GM12878 (cell line): Measurements from ENCODE around the gene CDK5R1. TPM values are rescaled to one million over a fixed set of nuclear protein-coding genes. Genes with fewer than 3 reads are reported as not detected.
A peak's percentile ranks its signal among the peaks of the same experiment; 100 is the strongest.

ENCODE experiments used
- ATF3 ChIP-seq: IDR thresholded peaks from 2 replicates; pipeline ENCODE4 v1.6.1; 2011; ENCODE audit warnings: low read depth, mild to moderate bottlenecking, low read length, moderate library complexity, borderline replicate concordance; ENCODE audit errors: extremely low read depth
- BCL3 ChIP-seq: IDR thresholded peaks from 2 replicates; pipeline ENCODE4 v1.6.1; 2011; ENCODE audit warnings: borderline replicate concordance, low read depth, mild to moderate bottlenecking, moderate library complexity, low read length; ENCODE audit not compliant: insufficient read depth, poor library complexity, severe bottlenecking
- BRCA1 ChIP-seq: IDR thresholded peaks from 2 replicates; pipeline ENCODE4 v1.6.1; 2011; ENCODE audit warnings: low read depth, low read length, improper control_type of control experiment
- CBX5 ChIP-seq: sonication (generic); IDR thresholded peaks from 2 replicates; pipeline ENCODE4 v1.6.1; 2016; ENCODE audit warnings: low read depth, moderate library complexity, mild to moderate bottlenecking, inconsistent platforms
- CEBPB ChIP-seq, 2 experiments: fragments of 150-350 bp in 1 of 2; IDR thresholded peaks; 2 replicates each; pipeline ENCODE4 v1.6.1; 2012 to 2014; ENCODE audit warnings: low read depth in 2 of 2, low read length in 2 of 2, borderline replicate concordance in 1 of 2, inconsistent platforms in 1 of 2
- CHD1 ChIP-seq: IDR thresholded peaks from 2 replicates; pipeline ENCODE4 v1.6.1; 2012; ENCODE audit warnings: low read depth, low read length, improper control_type of control experiment
- CHD4 ChIP-seq: fragments of 200-600 bp; sonication (generic); IDR thresholded peaks from 2 replicates; pipeline ENCODE4 v1.6.1; 2016; ENCODE audit warnings: mild to moderate bottlenecking
- CTCF ChIP-seq, 3 experiments: IDR thresholded peaks in 2 of 3; conservative IDR thresholded peaks in 1 of 3; 2 replicates each; pipeline ENCODE4 v1.5.1; 2011; ENCODE audit warnings: low read depth in 3 of 3, low read length in 3 of 3, mild to moderate bottlenecking in 3 of 3, control low read depth in 2 of 3, moderate library complexity in 2 of 3, inconsistent platforms in 1 of 3, mixed read lengths in 1 of 3; ENCODE audit not compliant: control insufficient read depth in 2 of 3, insufficient read depth in 1 of 3; ENCODE audit errors: extremely low read depth in 1 of 3
- EED ChIP-seq: sonication (generic); IDR thresholded peaks from 2 replicates; pipeline ENCODE4 v1.6.1; 2016; ENCODE audit warnings: antibody characterized with exemption, low read depth
- MTA2 ChIP-seq: fragments of 450-650 bp; IDR thresholded peaks from 2 replicates; pipeline ENCODE4 v1.6.1; 2016; ENCODE audit warnings: low read depth, mild to moderate bottlenecking, moderate library complexity
- NKRF ChIP-seq: fragments of 450-650 bp; conservative IDR thresholded peaks from 2 replicates; pipeline ENCODE4 v1.6.1; 2017; ENCODE audit warnings: mild to moderate bottlenecking, moderate library complexity
- NRF1 ChIP-seq: conservative IDR thresholded peaks from 2 replicates; pipeline ENCODE4 v1.6.1; 2011; ENCODE audit warnings: mild to moderate bottlenecking, low read depth, low read length, improper control_type of control experiment
- RB1 ChIP-seq: fragments of 450-650 bp; formaldehyde crosslinking; IDR thresholded peaks from 2 replicates; pipeline ENCODE4 v1.6.1; 2017; ENCODE audit warnings: mild to moderate bottlenecking, borderline replicate concordance
- RELA ChIP-seq: fragments of 450-650 bp; IDR thresholded peaks from 2 replicates; pipeline ENCODE4 v1.8.0; 2014; ENCODE audit warnings: borderline replicate concordance; ENCODE audit not compliant: partially characterized antibody
- RFX5 ChIP-seq: IDR thresholded peaks from 2 replicates; pipeline ENCODE4 v1.6.1; 2011; ENCODE audit warnings: low read depth, low read length, improper control_type of control experiment
- SIX5 ChIP-seq: IDR thresholded peaks from 2 replicates; pipeline ENCODE4 v1.6.1; 2011; ENCODE audit warnings: mild to moderate bottlenecking, low read depth, low read length, moderate library complexity; ENCODE audit not compliant: severe bottlenecking
- SMAD5 ChIP-seq: IDR thresholded peaks from 2 replicates; pipeline ENCODE4 v1.6.1; 2016; ENCODE audit warnings: antibody characterized with exemption, low read depth
- SMC3 ChIP-seq: IDR thresholded peaks from 2 replicates; pipeline ENCODE4 v1.6.1; 2011; ENCODE audit warnings: low read length, improper control_type of control experiment, borderline replicate concordance
- SREBF2 ChIP-seq: IDR thresholded peaks from 2 replicates; pipeline ENCODE4 v1.6.1; 2012; ENCODE audit warnings: mild to moderate bottlenecking, low read length
- TARDBP ChIP-seq: IDR thresholded peaks from 2 replicates; pipeline ENCODE4 v1.6.1; 2016; ENCODE audit warnings: borderline replicate concordance
- ZNF622 ChIP-seq: fragments of 450-650 bp; IDR thresholded peaks from 2 replicates; pipeline ENCODE4 v1.6.1; 2017; ENCODE audit warnings: mild to moderate bottlenecking, inconsistent platforms
- polyA plus RNA-seq, 11 experiments: library from polyadenylated mRNA; depleted of rRNA in 4 of 11; unstranded in 6 of 11; stranded (reverse) in 5 of 11; fragments of >200 nt; fragmentation: Nextera tagmentation in 4 of 11; fragmentation: Illumina TruSeq in 1 of 11; extraction: Ambion mirVana in 4 of 11; extraction: Trizol in 1 of 11; gene quantifications; 1 replicate in 1 of 11; 2 replicates in 10 of 11; pipeline versions ENCODE4 v1.2.1 to v1.2.3, GENCODE V29; 2011 to 2016; ENCODE audit warnings: inconsistent platforms in 2 of 11, missing spikeins in 2 of 11, low read depth in 1 of 11
- total RNA-seq, 4 experiments: library from RNA; depleted of rRNA in 3 of 4; stranded (reverse); fragments of >200 nt in 3 of 4; fragmentation: Illumina TruSeq in 1 of 4; extraction: Trizol in 1 of 4; gene quantifications; 2 replicates each; pipeline versions ENCODE4 v1.2.1 to v1.2.3, GENCODE V29; 2013 to 2021
- TF ChIP-seq, protein P1 (sequence below): fragments of 450-650 bp; IDR thresholded peaks from 2 replicates; pipeline ENCODE4 v1.6.1; 2017; ENCODE audit warnings: low read depth, mild to moderate bottlenecking, moderate library complexity

The CDK5R1 gene
- total and polyA plus RNA-seq, 10 of the 15 experiments (the other 5 are each of a cell fraction or from before 2014, with no cell fraction given) = 1.1 to 28.3 (median 12.2) TPM

GRCh38 chr17:32516940-32517701 lies 30.3 kb downstream of the CDK5R1 start (continued):
- TF ChIP-seq BCL3 = no peak
- TF ChIP-seq SIX5 = no peak
- TF ChIP-seq CHD1 = no peak
- TF ChIP-seq BRCA1 = no peak
- no peak for TF ChIP-seq ATF3
- TF ChIP-seq TARDBP = no peak
- peak; percentile 50; the same call in 1 of the 2 replicates for TF ChIP-seq MTA2
- no peak for TF ChIP-seq RFX5
- TF ChIP-seq, protein P1, sequence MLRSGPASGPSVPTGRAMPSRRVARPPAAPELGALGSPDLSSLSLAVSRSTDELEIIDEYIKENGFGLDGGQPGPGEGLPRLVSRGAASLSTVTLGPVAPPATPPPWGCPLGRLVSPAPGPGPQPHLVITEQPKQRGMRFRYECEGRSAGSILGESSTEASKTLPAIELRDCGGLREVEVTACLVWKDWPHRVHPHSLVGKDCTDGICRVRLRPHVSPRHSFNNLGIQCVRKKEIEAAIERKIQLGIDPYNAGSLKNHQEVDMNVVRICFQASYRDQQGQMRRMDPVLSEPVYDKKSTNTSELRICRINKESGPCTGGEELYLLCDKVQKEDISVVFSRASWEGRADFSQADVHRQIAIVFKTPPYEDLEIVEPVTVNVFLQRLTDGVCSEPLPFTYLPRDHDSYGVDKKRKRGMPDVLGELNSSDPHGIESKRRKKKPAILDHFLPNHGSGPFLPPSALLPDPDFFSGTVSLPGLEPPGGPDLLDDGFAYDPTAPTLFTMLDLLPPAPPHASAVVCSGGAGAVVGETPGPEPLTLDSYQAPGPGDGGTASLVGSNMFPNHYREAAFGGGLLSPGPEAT = peak; percentile 67; the same call in 1 of the 2 replicates
- TF ChIP-seq CBX5 = no peak
- TF ChIP-seq EED = no peak; the same call in 1 of the 2 replicates
- TF ChIP-seq CEBPB (IDR thresholded peaks at IDR 0.05; ENCODE audit: borderline replicate concordance in 1 of 2, low read depth in 2 of 2, low read length in 2 of 2) = no peak
- no peak for TF ChIP-seq NRF1
- no peak for TF ChIP-seq RB1
- no peak for TF ChIP-seq ZNF622
- TF ChIP-seq CTCF (IDR thresholded peaks at IDR 0.05 in 2 of 3, conservative IDR thresholded peaks at IDR 0.05 in 1 of 3; ENCODE audit: control insufficient read depth in 2 of 3, extremely low read depth in 1 of 3, insufficient read depth in 1 of 3, low read depth in 3 of 3, low read length in 3 of 3) = no peak
- no peak for TF ChIP-seq NKRF
- TF ChIP-seq RELA = no peak
- TF ChIP-seq CHD4 = no peak
- TF ChIP-seq SREBF2 = no peak
- peak; percentile 15; the same call in 1 of the 2 replicates for TF ChIP-seq SMC3
- no peak for TF ChIP-seq SMAD5
